Chondrocyte (in vitro differentiated cells): ENCODE measurements around the gene ALOX15B. TPM values are rescaled to one million over a fixed set of nuclear protein-coding genes. Genes with fewer than 3 reads are reported as not detected.

Source experiments
- DNase-seq: peaks from one replicate; pipeline ENCODE4 v3.0.0; 2021; ENCODE audit warnings: mixed read lengths, low spot score
- H3K27ac Mint-ChIP-seq: one replicate; pipeline ENCODE4 v1.8.0; 2021; ENCODE audit warnings: mild to moderate bottlenecking, moderate library complexity, mixed read lengths; ENCODE audit not compliant: unreplicated experiment
- H3K27me3 Mint-ChIP-seq: 2 replicates; pipeline ENCODE4 v1.8.0; 2021; ENCODE audit warnings: low read depth, mixed read lengths
- H3K36me3 Mint-ChIP-seq: 2 replicates; pipeline ENCODE4 v1.8.0; 2021; ENCODE audit warnings: low read depth, mixed read lengths
- H3K4me1 Mint-ChIP-seq: 2 replicates; pipeline ENCODE4 v1.8.0; 2021; ENCODE audit warnings: low read depth, mild to moderate bottlenecking, mixed read lengths
- H3K4me3 Mint-ChIP-seq: one replicate; pipeline ENCODE4 v1.8.0; 2021; ENCODE audit warnings: mild to moderate bottlenecking, moderate library complexity, mixed read lengths; ENCODE audit not compliant: unreplicated experiment
- H3K9me3 Mint-ChIP-seq: 2 replicates; pipeline ENCODE4 v1.8.0; 2021; ENCODE audit warnings: low read depth, mixed read lengths
- CTCF ChIP-seq: fragments of 200-600 bp; sonication (generic); IDR thresholded peaks from 2 replicates; pipeline ENCODE4 v1.5.0; 2021; ENCODE audit warnings: antibody characterized with exemption, mild to moderate bottlenecking, moderate library complexity
- total RNA-seq: library from RNA; stranded (reverse); gene quantifications from 3 replicates; pipeline ENCODE4 v1.2.1, GENCODE V29; 2021

Gene ALOX15B
- total RNA-seq, 1 donor from 2014 or later = not detected

- no peaks in the 10 kb centered on the region for H3K36me3 Mint-ChIP-seq
- H3K27ac Mint-ChIP-seq = no peak overlapping the region
- H3K9me3 Mint-ChIP-seq = no peaks in the 10 kb centered on the region
- no peak for DNase-seq
- H3K27me3 Mint-ChIP-seq = peaks cover 36% of the 10 kb centered on the region
- H3K4me1 Mint-ChIP-seq = peaks cover 8% of the 10 kb centered on the region
- TF ChIP-seq CTCF = peak; percentile 93
- H3K4me3 Mint-ChIP-seq = peak overlapping the region; percentile 75
These were observed 40.7 kb downstream of the ALOX15B start for GRCh38 chr17:8079291-8080207.

DNA sequence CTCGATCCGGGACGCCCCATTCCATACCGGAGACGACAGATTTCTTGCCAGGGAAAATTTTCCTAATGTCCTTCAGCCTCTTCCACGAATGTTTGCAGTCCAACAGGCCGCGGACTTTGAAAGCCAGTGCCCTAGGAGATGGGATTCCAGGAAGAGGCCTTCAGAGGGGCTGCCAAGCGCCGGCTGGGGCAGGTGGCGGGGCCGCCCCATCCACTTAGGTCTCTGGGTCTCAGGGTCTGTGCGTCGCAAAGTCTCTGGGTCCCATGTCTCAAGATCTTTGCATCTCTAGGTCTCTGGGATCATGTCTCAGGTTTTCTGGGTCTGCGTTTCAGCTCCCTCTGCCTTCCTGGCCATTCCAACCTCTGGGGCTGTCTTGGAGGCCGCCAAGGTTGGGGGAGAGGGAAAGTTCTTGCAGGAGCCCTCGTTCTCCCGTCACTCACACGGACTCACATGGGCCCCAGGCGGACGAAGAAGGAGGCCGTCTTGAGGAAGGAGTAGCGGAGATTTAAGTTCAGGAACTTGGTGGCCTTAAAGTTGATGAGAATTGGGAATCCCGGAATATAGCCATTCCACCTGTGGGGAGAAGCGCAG is 41.4 kb downstream of the ALOX15B start:
- no peak for DNase-seq
- peaks cover 35% of the 10 kb centered on the region for H3K27me3 Mint-ChIP-seq
- no peaks in the 10 kb centered on the region for H3K9me3 Mint-ChIP-seq
- H3K36me3 Mint-ChIP-seq = no peaks in the 10 kb centered on the region
- H3K27ac Mint-ChIP-seq = no peak overlapping the region
- peak; percentile 66 for TF ChIP-seq CTCF
- peaks cover 7% of the 10 kb centered on the region for H3K4me1 Mint-ChIP-seq
- peak overlapping the region; percentile 75 for H3K4me3 Mint-ChIP-seq

DNA sequence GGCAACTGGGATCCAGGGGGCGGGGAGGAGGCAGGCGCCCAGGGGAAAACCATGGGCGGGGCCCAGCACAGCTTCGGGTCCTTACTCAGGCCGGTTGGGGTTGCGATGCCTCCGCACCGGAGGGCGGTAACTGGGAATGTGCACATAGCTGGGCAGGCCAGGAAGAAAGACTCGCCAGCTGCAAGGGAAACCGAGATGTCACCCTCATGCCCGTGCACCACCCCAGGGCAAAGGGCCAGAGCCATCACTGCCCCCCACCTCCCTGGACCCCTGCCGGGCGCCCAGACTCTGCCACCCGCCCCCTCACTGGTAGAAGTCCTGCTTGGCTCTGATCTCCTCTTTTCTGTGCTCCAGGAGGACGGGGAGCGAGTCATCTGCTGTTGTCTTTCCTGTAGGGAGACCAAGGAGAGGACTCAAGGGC is 42.0 kb downstream of the ALOX15B start:
- H3K4me3 Mint-ChIP-seq = no peak overlapping the region
- TF ChIP-seq CTCF = no peak
- H3K27ac Mint-ChIP-seq = no peak overlapping the region
- peaks cover 7% of the 10 kb centered on the region for H3K4me1 Mint-ChIP-seq
- H3K36me3 Mint-ChIP-seq = no peaks in the 10 kb centered on the region
- H3K9me3 Mint-ChIP-seq = no peaks in the 10 kb centered on the region
- DNase-seq = no peak
- peaks cover 38% of the 10 kb centered on the region for H3K27me3 Mint-ChIP-seq

DNA sequence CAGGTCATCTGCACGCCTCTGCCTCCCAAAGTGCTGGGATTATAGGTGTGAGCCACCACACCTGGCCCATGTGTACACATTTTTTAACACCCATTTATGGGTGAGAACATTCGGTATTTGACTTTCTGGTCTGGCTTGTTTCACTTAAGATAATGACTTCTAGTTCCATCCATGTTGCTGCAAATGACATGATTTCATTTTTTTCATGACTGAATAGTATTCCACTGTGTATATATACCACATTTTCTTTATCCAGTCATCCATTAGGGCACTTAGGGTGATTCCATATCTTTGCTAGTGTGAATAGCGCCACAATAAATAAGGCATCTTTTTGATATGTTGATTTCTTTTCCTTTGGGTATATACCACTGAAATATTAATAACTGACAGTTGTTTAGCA is 43.0 kb downstream of the ALOX15B start:
- H3K4me3 Mint-ChIP-seq = no peak overlapping the region
- H3K4me1 Mint-ChIP-seq = peaks cover 7% of the 10 kb centered on the region
- no peaks in the 10 kb centered on the region for H3K36me3 Mint-ChIP-seq
- H3K27me3 Mint-ChIP-seq = peaks cover 37% of the 10 kb centered on the region
- H3K9me3 Mint-ChIP-seq = no peaks in the 10 kb centered on the region
- DNase-seq = no peak
- TF ChIP-seq CTCF = no peak
- H3K27ac Mint-ChIP-seq = no peak overlapping the region

DNA sequence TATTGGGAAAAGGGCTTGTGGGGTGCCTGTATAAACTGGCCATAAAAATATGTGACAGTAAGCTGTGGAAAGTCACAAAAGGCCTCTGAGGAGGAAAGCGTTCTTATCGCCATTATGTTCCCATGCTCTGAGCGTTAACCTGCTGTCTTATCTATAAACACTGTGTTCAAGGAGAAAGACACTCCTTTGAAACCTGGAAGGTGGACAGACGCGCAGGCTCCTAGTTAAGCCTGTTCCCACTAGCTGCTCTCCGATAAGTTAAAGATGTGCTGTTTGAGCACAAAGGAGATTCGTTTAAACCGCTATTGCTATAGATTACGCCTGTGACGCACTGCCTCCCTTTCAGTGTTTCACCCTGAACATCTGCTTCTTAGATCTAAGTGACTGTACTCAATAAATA is 43.4 kb downstream of the ALOX15B start:
- no peak for DNase-seq
- TF ChIP-seq CTCF = no peak
- H3K27me3 Mint-ChIP-seq = peaks cover 39% of the 10 kb centered on the region
- H3K4me1 Mint-ChIP-seq = peaks cover 7% of the 10 kb centered on the region
- H3K9me3 Mint-ChIP-seq = no peaks in the 10 kb centered on the region
- no peak overlapping the region for H3K27ac Mint-ChIP-seq
- no peaks in the 10 kb centered on the region for H3K36me3 Mint-ChIP-seq
- no peak overlapping the region for H3K4me3 Mint-ChIP-seq
